Activated naive CD8-positive, alpha-beta T cell treated with anti-CD3 and anti-CD28 coated beads, Interleukin-2, amount 50 U/mL, for 24 hours (primary cell): ENCODE measurements around the gene FMN2.
"Not testable (repeated sequence)": the region's sequence is repeated elsewhere in the genome, so short reads cannot be mapped to it uniquely, and the experiment has no call there.

Experiments
- ATAC-seq: fragments of 150-1000 bp; cut with Tn5 transposase; one replicate; pipeline ENCODE4 v1.10.0; 2021
- DNase-seq: peaks from one replicate; pipeline ENCODE4 v3.0.0; 2021
- H3K27ac Mint-ChIP-seq: one replicate; pipeline ENCODE4 v1.8.0; 2021; ENCODE audit warnings: mild to moderate bottlenecking, mixed read lengths
- H3K27me3 Mint-ChIP-seq: one replicate; pipeline ENCODE4 v1.8.0; 2021; ENCODE audit warnings: mixed read lengths
- H3K36me3 Mint-ChIP-seq: one replicate; pipeline ENCODE4 v1.8.0; 2021; ENCODE audit warnings: low read depth, mixed read lengths
- H3K4me1 Mint-ChIP-seq: one replicate; pipeline ENCODE4 v1.8.0; 2021; ENCODE audit warnings: mixed read lengths
- H3K4me3 Mint-ChIP-seq: one replicate; pipeline ENCODE4 v1.8.0; 2021; ENCODE audit warnings: mild to moderate bottlenecking, moderate library complexity, mixed read lengths
- H3K9me3 Mint-ChIP-seq: one replicate; pipeline ENCODE4 v1.8.0; 2021; ENCODE audit warnings: mixed read lengths

FMN2 gene

DNA sequence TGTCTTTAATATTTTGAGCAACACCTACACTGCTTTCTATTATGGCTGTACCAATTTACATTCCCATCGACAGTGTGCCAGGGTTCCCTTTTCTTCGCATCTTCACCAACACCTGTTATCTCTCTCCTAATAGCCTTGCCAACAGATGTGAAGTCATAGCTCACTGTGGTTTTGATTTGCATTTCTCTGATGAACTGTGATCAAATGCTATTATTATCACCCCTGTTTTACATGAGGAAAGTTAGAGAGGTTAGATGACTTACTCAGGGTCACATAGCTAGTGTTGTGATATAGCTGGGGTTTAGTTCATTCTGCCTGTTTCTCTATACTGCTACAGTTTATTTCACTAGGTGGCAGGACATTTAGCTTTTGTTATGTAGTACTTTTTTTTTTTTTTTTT lies 204.1 kb downstream of the FMN2 start:
- Mint-ChIP-seq H3K4me1 (no peaks in the 10 kb centered on the region), H3K9me3 (peaks cover 17% of the 10 kb centered on the region), H3K36me3 (no peaks in the 10 kb centered on the region), H3K27ac (no peak overlapping the region), H3K27me3 (no peaks in the 10 kb centered on the region), H3K4me3 (no peak overlapping the region)
- no peak for DNase-seq
- no peak for ATAC-seq

DNA sequence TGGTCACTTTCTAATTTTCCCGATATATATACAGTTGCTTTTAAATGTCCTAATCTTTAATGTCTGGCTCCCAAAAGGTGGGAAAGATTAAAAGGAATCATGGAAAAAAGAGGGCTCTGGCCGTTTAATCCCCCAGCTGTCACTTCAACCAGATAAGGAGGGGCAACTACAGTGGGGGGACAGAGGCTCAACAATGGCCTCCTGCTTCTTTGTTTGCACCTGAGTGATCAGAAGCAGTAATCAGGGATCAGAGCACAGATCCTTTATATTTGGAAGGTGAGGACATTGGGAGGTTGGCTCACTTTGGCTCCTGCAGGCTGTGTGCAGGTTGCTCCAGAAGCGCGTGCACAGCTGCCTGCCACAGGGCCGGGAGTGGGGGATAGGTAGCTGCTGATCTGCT lies 212.8 kb downstream of the FMN2 start:
- no peak overlapping the region for H3K4me3 Mint-ChIP-seq
- no peaks in the 10 kb centered on the region for H3K36me3 Mint-ChIP-seq
- no peaks in the 10 kb centered on the region for H3K27me3 Mint-ChIP-seq
- peaks cover 14% of the 10 kb centered on the region for H3K9me3 Mint-ChIP-seq
- DNase-seq, result no peak
- no peak overlapping the region for H3K27ac Mint-ChIP-seq
- ATAC-seq, result no peak
- no peaks in the 10 kb centered on the region for H3K4me1 Mint-ChIP-seq

DNA sequence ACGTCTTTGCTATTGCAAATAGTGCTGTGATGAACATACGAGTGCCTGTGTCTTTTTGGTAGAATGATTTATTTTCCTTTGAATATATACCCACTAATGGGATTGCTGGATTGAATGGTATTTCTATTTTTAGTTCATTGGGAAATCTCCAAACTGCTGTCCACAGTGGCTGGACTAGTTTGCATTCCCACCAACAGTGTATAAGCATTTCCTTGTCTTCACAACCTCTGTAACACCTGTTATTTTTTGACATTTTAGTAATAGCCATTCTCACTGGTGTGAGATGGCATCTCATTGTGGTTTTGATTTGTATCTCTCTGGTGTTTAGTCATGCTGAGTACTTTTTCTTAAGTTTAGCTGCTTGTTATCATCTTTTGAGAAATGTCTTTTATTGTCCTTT lies 215.0 kb downstream of the FMN2 start:
- H3K4me3 Mint-ChIP-seq, result no peak overlapping the region
- H3K27ac Mint-ChIP-seq, result no peak overlapping the region
- no peak for ATAC-seq
- H3K4me1 Mint-ChIP-seq, result no peaks in the 10 kb centered on the region
- H3K36me3 Mint-ChIP-seq, result no peaks in the 10 kb centered on the region
- H3K9me3 Mint-ChIP-seq, result peaks cover 12% of the 10 kb centered on the region
- H3K27me3 Mint-ChIP-seq, result no peaks in the 10 kb centered on the region
- no peak for DNase-seq

DNA sequence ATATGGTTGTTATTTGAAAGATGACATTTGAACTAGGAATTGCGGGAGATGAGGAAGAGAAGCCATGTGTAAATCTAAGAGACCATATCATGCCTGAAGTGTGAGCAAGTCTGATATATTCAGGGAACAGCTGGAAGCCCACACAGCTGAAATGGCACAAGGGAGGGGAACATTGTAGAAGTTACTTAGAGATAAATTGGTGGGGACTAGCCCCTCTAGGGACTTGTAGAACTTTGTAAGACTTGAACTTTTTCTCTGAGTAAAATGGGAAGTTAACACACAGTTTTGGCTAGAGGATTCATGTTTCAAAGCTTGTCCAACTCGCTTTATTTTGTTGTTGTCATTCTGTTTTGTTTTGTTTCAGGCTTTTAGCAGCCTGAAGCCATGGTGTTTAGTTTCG lies 216.4 kb downstream of the FMN2 start:
- peaks cover 6% of the 10 kb centered on the region for H3K9me3 Mint-ChIP-seq
- no peaks in the 10 kb centered on the region for H3K36me3 Mint-ChIP-seq
- H3K27me3 Mint-ChIP-seq, result no peaks in the 10 kb centered on the region
- no peak overlapping the region for H3K27ac Mint-ChIP-seq
- ATAC-seq (no peak), DNase-seq (no peak)
- H3K4me3 Mint-ChIP-seq, result no peak overlapping the region
- H3K4me1 Mint-ChIP-seq, result no peaks in the 10 kb centered on the region

DNA sequence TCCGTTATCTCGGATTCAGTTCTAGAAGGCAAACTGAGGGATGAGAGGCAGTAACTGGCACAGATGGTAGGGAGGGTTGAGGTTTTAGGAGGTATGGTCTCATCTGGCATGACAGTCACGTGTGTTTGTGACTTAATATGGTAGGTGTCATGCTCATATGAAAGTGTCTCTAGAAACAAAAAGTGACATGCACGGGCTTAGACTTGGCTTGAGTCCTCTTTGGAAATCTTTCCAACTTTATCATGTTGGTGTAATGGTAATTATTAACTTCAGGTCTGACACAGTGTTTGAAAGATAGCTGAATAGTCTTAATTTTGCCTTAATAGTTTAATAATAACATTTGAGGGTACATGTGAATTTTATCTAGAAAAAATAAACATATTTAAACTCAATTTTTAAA lies 218.1 kb downstream of the FMN2 start:
- DNase-seq, result no peak
- H3K36me3 Mint-ChIP-seq, result no peaks in the 10 kb centered on the region
- no peaks in the 10 kb centered on the region for H3K9me3 Mint-ChIP-seq
- H3K27me3 Mint-ChIP-seq, result no peaks in the 10 kb centered on the region
- no peak overlapping the region for H3K4me3 Mint-ChIP-seq
- no peak overlapping the region for H3K27ac Mint-ChIP-seq
- H3K4me1 Mint-ChIP-seq, result no peaks in the 10 kb centered on the region
- ATAC-seq, result no peak

DNA sequence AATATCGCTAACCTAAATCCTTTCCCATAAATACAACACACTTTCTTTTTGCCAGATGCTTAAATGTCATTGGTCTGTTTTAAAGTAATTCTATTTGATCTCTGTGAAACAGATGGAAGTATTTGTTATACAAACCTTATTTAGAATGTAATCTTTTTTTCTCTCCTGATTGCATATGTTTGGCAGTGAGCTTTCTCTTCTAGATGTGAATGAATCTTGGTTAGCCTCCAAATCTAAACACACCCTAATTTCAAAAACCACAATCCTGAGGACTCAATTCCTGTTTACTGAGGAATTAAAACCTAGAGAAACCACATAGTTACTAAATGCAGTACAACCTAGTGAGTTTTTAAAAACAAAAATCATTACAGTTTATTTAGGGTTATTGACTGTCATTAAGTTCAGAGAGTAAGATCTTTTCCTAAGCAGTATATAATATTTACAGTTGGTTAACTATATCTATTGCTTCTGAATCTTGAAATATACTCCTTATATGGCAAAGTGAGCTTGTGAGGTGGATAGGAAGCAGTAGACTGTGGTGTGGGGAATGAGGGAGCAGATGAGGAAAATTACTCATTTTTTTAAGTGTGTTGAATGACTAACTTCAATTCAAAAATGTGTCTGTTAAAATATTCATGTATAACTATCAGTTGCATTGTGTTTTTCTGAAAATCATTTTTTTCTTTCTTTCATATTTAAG lies 218.7 kb downstream of the FMN2 start:
- DNase-seq, result no peak

DNA sequence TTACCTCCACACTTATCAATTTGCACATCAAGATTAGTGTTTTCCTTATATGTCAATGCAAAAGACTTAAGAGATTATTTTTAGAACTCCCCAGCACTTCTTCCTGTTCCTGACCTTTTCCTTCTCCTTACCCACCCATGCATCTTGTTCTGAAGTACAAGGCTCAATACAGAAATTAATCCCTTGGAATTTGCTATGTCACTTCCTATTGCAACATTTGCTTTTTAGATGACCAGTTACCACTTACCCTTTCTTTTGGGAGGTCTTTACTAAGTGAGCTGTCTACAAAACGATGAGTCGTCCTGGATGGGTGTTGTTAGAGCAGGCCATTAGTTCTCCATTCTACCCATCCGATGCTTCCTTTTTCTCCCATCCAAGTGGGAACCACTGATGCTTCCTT lies 221.2 kb downstream of the FMN2 start:
- H3K27me3 Mint-ChIP-seq, result no peaks in the 10 kb centered on the region
- no peaks in the 10 kb centered on the region for H3K4me1 Mint-ChIP-seq
- ATAC-seq (no peak), DNase-seq (no peak)
- no peaks in the 10 kb centered on the region for H3K9me3 Mint-ChIP-seq
- no peak overlapping the region for H3K4me3 Mint-ChIP-seq
- H3K36me3 Mint-ChIP-seq, result no peaks in the 10 kb centered on the region
- no peak overlapping the region for H3K27ac Mint-ChIP-seq

More for the DNA sequence above, 218.7 kb downstream of the FMN2 start:
- H3K9me3 Mint-ChIP-seq, result no peaks in the 10 kb centered on the region
- ATAC-seq, result no peak
- H3K4me1 Mint-ChIP-seq, result no peaks in the 10 kb centered on the region
- H3K4me3 Mint-ChIP-seq, result no peak overlapping the region
- H3K36me3 Mint-ChIP-seq, result no peaks in the 10 kb centered on the region
- H3K27me3 Mint-ChIP-seq, result no peaks in the 10 kb centered on the region
- H3K27ac Mint-ChIP-seq, result no peak overlapping the region

DNA sequence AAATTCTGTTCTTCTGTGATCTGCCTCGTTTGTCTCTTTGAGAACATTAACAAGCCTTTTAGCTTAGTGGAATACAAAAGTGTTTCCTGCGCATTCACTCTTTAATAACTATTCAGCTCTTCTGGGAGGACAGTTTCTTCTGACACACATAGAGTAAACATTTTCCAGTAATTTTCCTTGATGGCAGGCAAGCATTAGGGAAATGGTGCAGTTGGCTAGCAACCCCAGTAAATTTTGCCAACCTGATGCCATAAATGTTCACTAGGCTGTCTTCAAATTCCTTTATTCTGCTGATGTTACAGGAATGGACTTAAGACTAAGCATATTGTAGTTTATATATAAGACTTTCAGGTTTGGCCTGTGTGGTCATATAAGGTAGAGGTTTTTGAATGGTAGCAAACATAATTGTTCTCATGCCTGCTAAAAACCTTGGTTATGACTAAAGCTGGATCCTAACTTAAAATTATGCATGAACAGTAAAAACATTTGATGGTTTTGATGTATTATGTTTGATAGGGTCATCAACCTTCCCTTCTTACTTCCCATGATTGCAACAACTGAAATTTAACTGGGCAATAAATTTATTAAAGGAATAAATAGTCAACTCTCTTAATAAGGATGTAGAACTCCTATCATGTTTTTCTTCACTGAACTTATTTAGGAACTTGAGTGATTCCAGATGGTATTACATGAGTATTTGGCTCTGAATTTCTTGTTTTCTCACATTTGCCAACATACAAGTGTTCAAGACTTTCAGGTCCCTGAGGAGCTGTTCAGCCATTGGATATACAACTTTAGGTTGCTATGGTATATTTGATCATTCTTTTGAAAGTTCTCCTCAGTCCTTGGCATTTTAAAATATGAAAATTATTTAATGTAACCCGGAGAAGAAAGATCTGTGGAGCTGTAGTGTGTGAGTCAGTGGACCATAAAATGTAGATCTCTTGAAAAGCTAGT lies 223.4 kb downstream of the FMN2 start:
- peaks cover 17% of the 10 kb centered on the region for H3K9me3 Mint-ChIP-seq
- H3K4me1 Mint-ChIP-seq, result no peaks in the 10 kb centered on the region
- ATAC-seq (no peak), DNase-seq (no peak)
- H3K27me3 Mint-ChIP-seq, result no peaks in the 10 kb centered on the region
- no peak overlapping the region for H3K27ac Mint-ChIP-seq
- no peaks in the 10 kb centered on the region for H3K36me3 Mint-ChIP-seq
- no peak overlapping the region for H3K4me3 Mint-ChIP-seq

DNA sequence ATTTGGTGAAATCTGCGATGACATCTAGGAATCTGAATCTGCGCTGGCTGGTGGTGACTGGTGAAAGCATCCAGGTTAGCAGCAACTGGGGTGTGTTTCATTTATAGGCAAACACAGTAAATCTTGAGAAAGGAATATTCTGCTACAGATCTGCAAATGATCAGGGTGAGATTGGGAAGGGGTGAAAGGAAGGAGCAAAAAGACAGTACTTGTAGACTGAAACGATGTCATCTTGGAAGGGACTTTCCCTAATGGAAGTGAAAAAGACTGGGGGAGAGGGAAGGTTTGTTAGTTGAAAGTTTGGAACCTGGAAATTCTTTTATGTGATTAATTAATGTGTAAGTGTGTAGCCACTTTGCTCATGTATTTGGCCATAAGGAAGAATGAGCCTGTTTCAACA lies 228.3 kb downstream of the FMN2 start:
- H3K9me3 Mint-ChIP-seq, result peaks cover 24% of the 10 kb centered on the region
- no peak overlapping the region for H3K4me3 Mint-ChIP-seq
- no peaks in the 10 kb centered on the region for H3K27me3 Mint-ChIP-seq
- no peak overlapping the region for H3K27ac Mint-ChIP-seq
- H3K4me1 Mint-ChIP-seq, result no peaks in the 10 kb centered on the region
- ATAC-seq, result no peak
- no peaks in the 10 kb centered on the region for H3K36me3 Mint-ChIP-seq
- no peak for DNase-seq

DNA sequence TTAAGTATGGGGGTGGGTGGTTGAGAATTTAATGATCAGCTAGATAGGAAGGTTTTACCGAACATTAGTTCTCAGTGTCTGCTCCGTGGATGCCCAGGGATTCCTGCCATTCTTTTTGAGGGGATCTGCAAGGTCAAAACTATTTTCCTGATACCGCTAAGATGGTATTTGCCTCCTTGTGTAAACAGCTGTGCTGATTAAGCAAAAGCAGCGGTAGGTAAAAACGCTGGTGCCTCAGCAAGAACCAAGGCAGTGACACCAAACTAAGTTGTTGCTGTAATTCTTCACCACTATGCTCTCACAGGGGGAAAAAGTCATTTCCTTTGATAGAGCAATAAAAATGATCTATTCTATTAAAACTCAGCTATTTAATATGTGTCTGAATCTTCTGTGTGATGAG lies 229.0 kb downstream of the FMN2 start:
- ATAC-seq, result no peak
- Mint-ChIP-seq H3K9me3 (peaks cover 24% of the 10 kb centered on the region), H3K27me3 (no peaks in the 10 kb centered on the region), H3K4me3 (no peak overlapping the region), H3K4me1 (no peaks in the 10 kb centered on the region), H3K36me3 (no peaks in the 10 kb centered on the region), H3K27ac (no peak overlapping the region)
- DNase-seq, result no peak

DNA sequence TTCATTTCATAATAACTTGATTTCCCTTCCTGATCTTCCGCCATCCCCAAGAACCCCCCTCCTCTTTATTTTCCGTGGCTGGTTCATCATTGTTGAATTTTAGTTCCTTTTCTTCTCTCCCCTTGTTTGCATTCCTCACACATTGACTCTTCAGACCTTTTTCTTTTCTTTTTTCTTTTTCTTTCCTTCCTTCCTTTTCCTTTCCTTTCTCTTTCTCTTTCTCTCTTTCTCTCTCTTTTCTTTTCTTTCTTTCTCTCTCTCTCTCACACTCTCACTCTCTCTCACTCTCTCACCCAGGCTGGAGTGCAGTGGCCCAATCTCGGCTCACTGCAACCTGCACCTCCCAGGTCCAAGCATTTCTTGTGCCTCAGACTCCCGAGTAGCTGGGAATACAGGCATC lies 231.3 kb downstream of the FMN2 start:
- DNase-seq, result no peak
- H3K9me3 Mint-ChIP-seq, result peaks cover 24% of the 10 kb centered on the region
- no peak overlapping the region for H3K4me3 Mint-ChIP-seq
- H3K27ac Mint-ChIP-seq, result no peak overlapping the region
- H3K4me1 Mint-ChIP-seq, result no peaks in the 10 kb centered on the region
- no peaks in the 10 kb centered on the region for H3K36me3 Mint-ChIP-seq
- no peak for ATAC-seq
- no peaks in the 10 kb centered on the region for H3K27me3 Mint-ChIP-seq

DNA sequence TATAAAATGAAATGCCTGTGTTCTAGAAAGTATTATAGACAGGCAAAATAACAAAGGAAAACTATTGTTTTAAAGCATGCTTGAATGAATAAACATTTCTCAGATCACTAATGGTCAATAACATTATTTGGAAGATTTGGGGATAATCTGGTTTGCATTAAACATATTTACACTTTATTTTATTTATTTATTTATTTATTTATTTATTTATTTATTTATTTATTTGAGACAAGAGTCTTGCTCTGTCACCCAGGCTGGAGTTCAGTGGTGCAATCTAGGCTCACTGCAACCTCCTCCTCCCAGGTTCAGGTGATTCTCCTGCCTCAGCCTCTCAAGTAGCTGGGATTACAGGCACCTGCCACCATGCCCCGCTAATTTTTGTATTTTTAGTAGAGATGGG lies 236.7 kb downstream of the FMN2 start:
- not testable (repeated sequence) for H3K36me3 Mint-ChIP-seq, ATAC-seq, H3K27me3 Mint-ChIP-seq, H3K9me3 Mint-ChIP-seq, H3K4me1 Mint-ChIP-seq, DNase-seq, H3K27ac Mint-ChIP-seq, H3K4me3 Mint-ChIP-seq

DNA sequence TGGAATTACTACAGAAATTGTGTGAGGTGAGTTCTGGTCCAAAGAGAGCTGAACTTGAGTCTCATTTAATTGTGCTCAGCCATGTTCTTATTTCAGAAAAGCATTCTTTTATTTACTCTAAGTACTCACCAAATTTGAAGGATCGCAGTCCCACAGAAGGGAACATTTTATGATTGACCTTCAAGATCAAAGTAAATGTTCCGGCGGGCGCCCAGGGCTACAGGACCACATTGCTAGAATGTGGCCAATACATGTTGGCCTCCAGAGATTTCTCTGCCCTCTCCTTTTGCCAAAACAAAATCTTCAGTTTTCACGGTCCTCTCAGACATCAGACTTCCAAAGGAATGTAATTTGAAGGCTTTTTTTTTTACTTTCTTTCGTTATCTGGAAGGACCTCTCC lies 237.8 kb downstream of the FMN2 start:
- no peak overlapping the region for H3K4me3 Mint-ChIP-seq
- H3K27ac Mint-ChIP-seq, result no peak overlapping the region
- no peaks in the 10 kb centered on the region for H3K27me3 Mint-ChIP-seq
- H3K36me3 Mint-ChIP-seq, result no peaks in the 10 kb centered on the region
- DNase-seq (no peak), ATAC-seq (no peak)
- H3K4me1 Mint-ChIP-seq, result no peaks in the 10 kb centered on the region
- peaks cover 3% of the 10 kb centered on the region for H3K9me3 Mint-ChIP-seq

DNA sequence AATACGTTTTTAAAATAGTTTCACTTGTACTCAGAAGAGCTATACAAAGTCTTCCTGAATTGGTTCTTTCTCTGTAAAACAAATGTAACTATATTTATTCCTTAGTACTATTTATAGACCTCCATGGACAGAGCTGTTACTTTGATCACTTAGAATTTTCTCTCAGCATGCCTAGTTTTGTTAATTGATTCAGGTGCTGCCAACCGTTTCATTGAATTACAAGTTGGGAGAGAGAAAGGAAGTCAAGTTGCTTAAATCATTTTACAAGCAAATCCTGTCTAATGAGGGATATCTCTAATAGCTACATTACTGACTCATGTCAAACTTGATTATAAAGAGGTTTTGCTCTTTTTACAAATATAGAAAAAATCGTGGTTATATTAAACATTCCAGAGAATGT lies 241.0 kb downstream of the FMN2 start:
- no peak for ATAC-seq
- no peaks in the 10 kb centered on the region for H3K27me3 Mint-ChIP-seq
- H3K36me3 Mint-ChIP-seq, result no peaks in the 10 kb centered on the region

DNA sequence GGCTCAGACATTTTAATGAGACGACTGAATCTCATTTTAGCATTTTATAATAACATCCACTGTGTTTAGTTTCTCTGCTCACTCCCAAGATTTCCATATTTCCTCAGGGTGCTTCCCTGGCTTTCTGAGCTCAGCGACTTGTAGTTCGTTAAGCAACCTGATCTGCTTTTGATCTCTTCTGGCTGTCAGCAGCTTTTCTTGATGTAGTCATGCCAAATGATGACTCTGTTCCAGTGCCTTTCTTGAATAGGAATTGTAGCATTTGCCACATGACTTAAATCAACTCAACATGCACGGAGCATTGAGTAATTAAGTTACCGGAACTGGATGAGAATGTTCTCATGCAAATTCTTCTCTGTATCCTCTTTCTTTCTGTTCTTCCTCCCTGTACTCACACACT lies 246.1 kb downstream of the FMN2 start:
- Mint-ChIP-seq H3K9me3 (no peaks in the 10 kb centered on the region), H3K4me3 (no peak overlapping the region), H3K4me1 (no peaks in the 10 kb centered on the region), H3K27me3 (no peaks in the 10 kb centered on the region), H3K27ac (no peak overlapping the region), H3K36me3 (no peaks in the 10 kb centered on the region)
- DNase-seq, result no peak
- no peak for ATAC-seq

More for the DNA sequence above, 241.0 kb downstream of the FMN2 start:
- H3K27ac Mint-ChIP-seq, result no peak overlapping the region
- H3K4me3 Mint-ChIP-seq, result no peak overlapping the region
- no peaks in the 10 kb centered on the region for H3K9me3 Mint-ChIP-seq
- no peak for DNase-seq
- H3K4me1 Mint-ChIP-seq, result no peaks in the 10 kb centered on the region
